HUES6 (cell line): Measurements from ENCODE around the gene COL25A1.

Experiments
- H3K27ac ChIP-seq: 2 replicates; pipeline ENCODE4 v1.7.0; 2013; ENCODE audit warnings: low read depth, mild to moderate bottlenecking, low read length, inconsistent platforms
- H3K27me3 ChIP-seq: 2 replicates; pipeline ENCODE4 v1.6.1; 2013; ENCODE audit warnings: low read length; ENCODE audit not compliant: control insufficient read depth, insufficient read depth
- H3K36me3 ChIP-seq: 2 replicates; pipeline ENCODE4 v1.6.1; 2013; ENCODE audit warnings: low read length; ENCODE audit not compliant: control insufficient read depth, insufficient read depth
- H3K4me1 ChIP-seq: 2 replicates; pipeline ENCODE4 v1.6.1; 2013; ENCODE audit warnings: low read length; ENCODE audit not compliant: control insufficient read depth, insufficient read depth
- H3K4me3 ChIP-seq: 2 replicates; pipeline ENCODE4 v1.5.1; 2013; ENCODE audit warnings: low read depth, low read length
- H3K9ac ChIP-seq: one replicate; pipeline ENCODE4 v1.6.1; 2013; ENCODE audit warnings: mild to moderate bottlenecking, low read length
- H3K9me3 ChIP-seq: 2 replicates; pipeline ENCODE4 v1.6.1; 2013; ENCODE audit warnings: low read depth, low read length; ENCODE audit not compliant: control insufficient read depth, insufficient read depth

COL25A1 gene

DNA sequence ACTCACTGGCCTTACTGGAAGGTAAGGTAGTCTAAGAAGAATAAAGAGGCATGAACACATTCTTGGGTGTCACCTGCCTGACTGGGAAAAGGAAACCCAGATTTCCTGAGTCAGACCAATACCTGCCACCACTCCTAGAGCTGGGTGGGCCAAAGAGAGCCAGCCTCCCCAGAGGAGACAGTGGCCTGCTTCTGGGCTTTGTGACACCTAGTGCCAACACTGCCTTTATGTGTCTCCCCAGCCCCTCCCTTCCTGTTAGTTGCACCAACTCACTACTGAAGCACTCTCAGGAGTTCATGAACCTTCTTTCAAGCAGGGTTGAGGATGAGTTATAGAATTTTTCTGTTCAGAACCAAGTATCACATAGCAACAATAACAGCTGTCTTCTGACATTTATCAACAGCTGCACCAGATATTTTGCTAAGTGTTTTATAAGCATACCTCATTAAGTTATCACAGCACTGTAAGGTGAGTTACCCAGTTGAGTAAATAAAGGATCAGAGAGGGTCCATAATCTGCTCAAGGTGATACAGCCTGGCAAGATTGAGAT is 462.0 kb downstream of the COL25A1 start:
- no peaks in the 10 kb centered on the region for H3K27me3 ChIP-seq
- H3K4me1 ChIP-seq, result no peaks in the 10 kb centered on the region
- no peaks in the 10 kb centered on the region for H3K9me3 ChIP-seq
- H3K4me3 ChIP-seq, result no peak overlapping the region
- H3K27ac ChIP-seq, result no peak overlapping the region
- no peaks in the 10 kb centered on the region for H3K36me3 ChIP-seq
- H3K9ac ChIP-seq, result no peak overlapping the region

DNA sequence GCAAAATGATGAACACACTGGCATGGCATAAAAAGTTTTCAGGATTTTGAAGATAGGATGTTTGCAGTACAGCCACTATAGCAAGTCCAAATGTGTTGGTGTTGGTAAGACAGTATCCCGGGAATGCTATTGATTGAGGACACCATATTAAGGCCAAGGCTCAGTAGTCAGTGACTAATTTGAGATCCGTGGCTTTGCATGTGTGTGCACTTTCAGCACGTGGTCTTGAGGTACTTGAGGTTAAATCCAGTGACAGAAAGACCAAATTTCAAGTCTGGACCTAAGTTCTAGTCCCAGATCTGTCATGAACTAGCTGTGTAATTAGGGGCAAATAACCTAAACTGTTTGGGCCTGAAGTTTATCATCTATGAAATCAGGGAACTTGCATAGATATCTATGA is 463.1 kb downstream of the COL25A1 start:
- H3K27ac ChIP-seq, result no peak overlapping the region
- H3K4me1 ChIP-seq, result no peaks in the 10 kb centered on the region
- no peak overlapping the region for H3K4me3 ChIP-seq
- no peaks in the 10 kb centered on the region for H3K36me3 ChIP-seq
- no peak overlapping the region for H3K9ac ChIP-seq
- H3K9me3 ChIP-seq, result no peaks in the 10 kb centered on the region
- H3K27me3 ChIP-seq, result no peaks in the 10 kb centered on the region

DNA sequence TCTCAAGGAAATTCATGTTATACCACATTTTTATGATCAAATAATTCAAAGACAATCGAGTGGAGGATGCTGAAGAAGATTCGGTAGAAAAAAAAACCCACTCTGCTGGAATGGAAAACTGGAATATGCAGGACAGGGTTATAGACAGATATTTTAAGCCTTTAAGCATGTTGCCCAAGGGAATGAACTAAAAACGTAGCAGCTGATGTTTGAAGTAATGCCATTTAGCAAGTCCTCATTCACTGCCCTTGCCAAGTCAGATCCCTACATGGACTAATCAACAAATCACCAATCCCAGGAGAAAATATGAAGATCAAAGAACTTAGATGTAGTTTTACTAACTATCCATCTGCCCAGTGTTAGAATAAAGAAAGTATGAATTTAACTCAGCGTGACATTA is 464.0 kb downstream of the COL25A1 start:
- Histone ChIP-seq H3K36me3 (no peaks in the 10 kb centered on the region), H3K4me3 (no peak overlapping the region), H3K4me1 (no peaks in the 10 kb centered on the region), H3K27me3 (no peaks in the 10 kb centered on the region), H3K27ac (no peak overlapping the region), H3K9me3 (no peaks in the 10 kb centered on the region), H3K9ac (no peak overlapping the region)

DNA sequence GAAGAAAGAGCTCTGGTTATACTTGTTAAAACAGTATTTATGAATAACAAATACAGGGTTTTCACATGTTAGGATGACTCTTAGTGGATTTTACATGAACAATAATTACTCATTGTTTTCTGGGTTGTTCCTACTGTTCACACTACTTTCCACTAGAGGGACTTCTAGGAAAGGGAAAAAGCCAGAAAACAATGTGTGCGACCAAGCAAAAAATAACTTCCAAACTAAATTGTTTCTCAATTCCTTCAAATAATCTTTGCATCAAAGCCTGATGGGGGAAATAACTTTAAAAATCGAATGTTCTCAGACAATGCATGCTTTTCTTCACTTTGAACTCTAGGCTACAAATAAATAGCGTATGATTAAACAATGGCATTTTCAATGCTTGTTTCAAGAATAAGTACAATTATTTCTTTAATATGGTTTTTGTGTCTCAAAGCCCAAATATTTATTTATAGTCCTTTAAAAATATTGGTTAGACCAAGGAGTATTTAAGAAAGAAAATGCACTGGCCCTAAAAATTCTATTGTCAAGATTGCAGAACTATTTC is 467.5 kb downstream of the COL25A1 start:
- Histone ChIP-seq H3K9me3 (no peaks in the 10 kb centered on the region), H3K4me3 (no peak overlapping the region), H3K27ac (no peak overlapping the region), H3K27me3 (no peaks in the 10 kb centered on the region), H3K9ac (no peak overlapping the region), H3K36me3 (no peaks in the 10 kb centered on the region), H3K4me1 (no peaks in the 10 kb centered on the region)

DNA sequence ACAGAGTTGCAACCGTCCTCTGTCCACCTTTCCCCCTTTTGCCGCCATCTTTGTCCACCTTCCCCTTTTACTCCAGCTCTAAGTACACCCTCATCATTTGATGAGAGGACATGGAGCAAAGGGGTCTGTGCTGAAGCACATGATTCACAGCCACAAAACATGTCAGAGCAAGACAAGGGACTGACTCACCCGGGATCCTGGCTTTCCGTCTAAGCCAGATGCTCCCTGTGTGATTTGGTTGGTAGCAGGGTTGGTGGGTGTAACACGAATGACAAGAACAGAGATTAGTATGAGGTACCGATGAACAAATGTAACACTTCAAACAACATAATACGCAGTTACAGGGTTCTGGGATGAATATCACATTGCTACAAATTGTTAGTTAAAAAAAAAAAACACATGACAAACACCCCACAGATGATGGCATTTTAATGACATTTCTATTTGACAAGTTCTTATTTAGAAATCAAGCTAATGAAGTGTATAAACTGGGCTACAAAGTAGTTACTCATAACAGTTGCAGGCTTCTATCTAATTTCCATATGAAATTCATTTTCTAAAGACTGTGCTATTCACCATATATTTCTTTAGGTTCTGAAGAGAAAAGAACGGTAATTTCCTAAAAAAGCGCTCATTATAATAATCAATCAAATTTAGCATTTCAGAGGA is 468.2 kb downstream of the COL25A1 start:
- H3K9me3 ChIP-seq, result no peaks in the 10 kb centered on the region
- H3K4me3 ChIP-seq, result no peak overlapping the region
- H3K9ac ChIP-seq, result no peak overlapping the region
- no peak overlapping the region for H3K27ac ChIP-seq
- H3K4me1 ChIP-seq, result no peaks in the 10 kb centered on the region
- no peaks in the 10 kb centered on the region for H3K36me3 ChIP-seq
- H3K27me3 ChIP-seq, result no peaks in the 10 kb centered on the region

DNA sequence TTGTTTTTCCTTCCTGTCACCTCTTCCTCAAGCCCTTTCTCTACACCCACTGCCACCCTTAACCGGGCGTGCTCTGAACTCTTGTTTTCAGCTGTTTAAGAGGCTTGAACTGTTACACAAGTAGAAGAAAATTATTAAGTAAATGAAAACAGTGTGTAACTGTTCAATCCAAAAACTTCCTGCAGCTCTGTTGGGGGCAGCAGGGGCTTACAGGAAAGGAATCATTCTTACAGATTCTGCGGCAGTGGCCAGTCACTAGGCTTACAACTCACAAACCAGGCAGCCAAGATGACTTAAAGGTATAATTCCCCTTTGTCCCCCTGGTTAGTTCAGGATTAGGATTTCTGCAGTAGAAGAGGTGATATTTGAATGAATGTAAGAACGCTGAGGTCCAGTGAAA is 469.4 kb downstream of the COL25A1 start:
- H3K27me3 ChIP-seq, result no peaks in the 10 kb centered on the region
- H3K9me3 ChIP-seq, result no peaks in the 10 kb centered on the region
- H3K36me3 ChIP-seq, result no peaks in the 10 kb centered on the region
- H3K27ac ChIP-seq, result no peak overlapping the region
- no peak overlapping the region for H3K9ac ChIP-seq
- H3K4me1 ChIP-seq, result no peaks in the 10 kb centered on the region
- H3K4me3 ChIP-seq, result no peak overlapping the region

DNA sequence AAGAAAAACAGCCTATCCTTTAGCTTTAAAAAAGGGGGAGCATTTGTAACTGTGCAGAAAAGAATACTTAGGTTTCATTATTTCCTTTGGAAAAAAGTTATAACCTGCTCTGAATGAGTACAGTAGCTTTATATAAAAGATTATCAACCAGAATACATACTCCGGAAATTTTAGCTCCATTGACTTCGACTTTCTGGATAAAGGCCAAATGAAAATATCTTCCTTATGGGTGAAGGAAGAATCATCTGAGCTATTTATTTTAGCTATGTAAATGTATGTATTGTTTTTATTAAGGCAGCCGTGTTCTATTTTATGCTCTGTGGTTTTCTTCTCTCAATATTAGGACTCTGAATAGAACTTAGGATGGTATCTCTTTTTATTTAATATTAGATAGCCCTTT is 470.6 kb downstream of the COL25A1 start:
- Histone ChIP-seq H3K36me3 (no peaks in the 10 kb centered on the region), H3K9me3 (no peaks in the 10 kb centered on the region), H3K4me1 (no peaks in the 10 kb centered on the region), H3K27me3 (no peaks in the 10 kb centered on the region), H3K27ac (no peak overlapping the region), H3K9ac (no peak overlapping the region), H3K4me3 (no peak overlapping the region)

DNA sequence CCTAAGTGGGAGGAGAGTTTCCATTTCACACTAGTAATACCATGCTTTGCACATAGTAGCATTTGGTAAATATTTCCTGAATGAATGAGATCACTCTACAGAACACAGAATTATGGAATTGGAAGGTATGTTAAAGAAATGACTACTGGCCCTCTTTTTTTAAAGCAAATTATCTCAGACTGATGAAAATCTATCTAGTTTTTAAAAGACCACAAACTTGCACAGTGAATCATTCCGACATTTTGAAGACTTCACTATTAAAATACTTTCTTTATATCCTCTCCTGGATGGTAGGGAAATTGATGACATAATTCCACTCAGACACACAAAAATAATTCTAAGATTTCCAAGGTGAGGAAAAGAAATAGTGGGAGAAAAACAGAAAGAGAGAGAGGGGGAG is 471.2 kb downstream of the COL25A1 start:
- no peak overlapping the region for H3K4me3 ChIP-seq
- H3K36me3 ChIP-seq, result no peaks in the 10 kb centered on the region
- no peak overlapping the region for H3K27ac ChIP-seq
- H3K9me3 ChIP-seq, result no peaks in the 10 kb centered on the region
- H3K4me1 ChIP-seq, result no peaks in the 10 kb centered on the region
- no peaks in the 10 kb centered on the region for H3K27me3 ChIP-seq
- no peak overlapping the region for H3K9ac ChIP-seq

DNA sequence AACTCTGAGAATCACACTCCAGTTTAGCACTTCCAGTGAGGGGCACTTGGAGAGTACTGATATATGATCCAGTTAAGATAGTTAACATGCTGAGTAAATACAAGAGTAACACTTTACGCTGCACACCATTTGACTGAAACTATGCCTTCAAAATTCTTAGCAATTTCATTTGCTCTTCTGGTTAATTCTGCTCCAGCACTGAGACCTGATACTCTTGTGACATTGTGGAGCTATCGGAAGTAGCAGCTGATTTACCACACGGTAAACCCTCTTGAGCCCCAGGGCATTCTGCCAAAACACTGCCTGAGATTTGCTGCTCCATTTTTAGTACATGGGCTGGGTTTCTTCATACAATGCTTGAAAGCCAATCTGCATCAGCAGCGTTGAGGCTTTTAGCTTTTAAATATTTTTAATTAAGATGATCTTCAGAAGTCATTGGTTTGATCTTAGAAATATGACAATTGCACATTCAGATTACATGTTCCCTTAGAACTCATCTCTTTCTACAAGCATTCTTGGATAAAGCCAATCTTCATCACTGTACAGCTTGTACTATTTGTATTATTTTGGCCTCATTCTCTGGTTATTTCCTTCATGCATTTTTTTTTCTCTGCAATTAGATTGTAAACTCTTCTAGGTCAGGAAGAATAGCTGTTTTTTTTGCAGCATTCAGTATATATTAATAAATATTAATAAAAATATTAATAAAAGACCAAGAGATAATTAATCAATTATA is 471.8 kb downstream of the COL25A1 start:
- H3K9ac ChIP-seq, result no peak overlapping the region

DNA sequence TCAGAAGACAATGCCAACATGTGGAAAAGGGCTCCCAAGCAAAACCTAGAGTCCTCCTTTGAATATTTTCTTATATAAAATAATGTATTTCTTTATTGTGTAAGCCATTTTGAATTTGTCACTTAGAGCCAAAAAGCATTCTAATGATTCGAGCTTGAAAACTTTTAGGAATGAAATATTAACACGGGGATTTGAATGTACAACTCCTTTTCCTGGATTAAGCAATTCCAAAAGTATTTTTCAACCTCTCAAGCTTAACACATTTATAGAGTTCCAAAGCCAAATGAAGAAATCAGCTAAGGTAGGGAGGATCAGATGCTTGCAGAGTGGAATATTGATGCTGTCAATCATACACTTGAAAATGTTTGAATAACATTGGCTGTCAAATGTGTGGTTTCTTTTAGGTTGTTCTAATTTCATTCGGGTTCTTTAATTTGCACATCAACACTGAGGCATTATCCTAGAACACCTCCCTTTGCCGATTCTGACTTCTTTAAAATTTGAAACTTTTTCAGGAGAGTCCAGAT is 472.4 kb downstream of the COL25A1 start:
- Histone ChIP-seq H3K27me3 (no peaks in the 10 kb centered on the region), H3K4me1 (no peaks in the 10 kb centered on the region), H3K27ac (no peak overlapping the region), H3K9ac (no peak overlapping the region), H3K36me3 (no peaks in the 10 kb centered on the region), H3K4me3 (no peak overlapping the region), H3K9me3 (no peaks in the 10 kb centered on the region)

More for the DNA sequence above, 471.8 kb downstream of the COL25A1 start:
- Histone ChIP-seq H3K9me3 (no peaks in the 10 kb centered on the region), H3K4me1 (no peaks in the 10 kb centered on the region), H3K27me3 (no peaks in the 10 kb centered on the region), H3K27ac (no peak overlapping the region), H3K36me3 (no peaks in the 10 kb centered on the region), H3K4me3 (no peak overlapping the region)

DNA sequence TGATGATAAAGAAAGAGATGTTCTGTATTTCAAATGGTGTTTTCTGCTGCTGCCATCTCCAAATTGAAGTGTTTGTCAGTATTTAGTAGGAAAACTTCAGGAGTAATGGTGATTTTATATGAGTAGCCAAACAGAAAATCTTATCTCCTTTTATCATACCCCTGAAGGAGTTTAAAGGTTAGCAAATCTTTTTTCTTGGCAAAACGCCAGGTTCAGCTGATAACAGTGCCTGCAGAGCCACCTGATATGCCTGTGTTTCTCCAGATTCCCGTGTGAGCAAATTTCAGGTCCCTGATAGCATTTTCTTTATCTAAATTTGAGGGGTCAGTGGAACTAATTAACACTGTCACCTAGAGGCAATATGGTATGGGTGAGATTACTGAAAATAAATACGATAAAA is 473.8 kb downstream of the COL25A1 start:
- Histone ChIP-seq H3K4me1 (no peaks in the 10 kb centered on the region), H3K36me3 (no peaks in the 10 kb centered on the region), H3K9ac (no peak overlapping the region), H3K9me3 (no peaks in the 10 kb centered on the region), H3K27ac (no peak overlapping the region), H3K27me3 (no peaks in the 10 kb centered on the region), H3K4me3 (no peak overlapping the region)
